Loucy (cell line): ENCODE data around the gene CAPS.

Source experiments
- H2AFZ ChIP-seq: fragments of 200-600 bp; sonication (generic); 2 replicates; pipeline ENCODE4 v1.6.0; 2016; ENCODE audit warnings: antibody characterized with exemption, mild to moderate bottlenecking, low read length, moderate library complexity
- H3F3A ChIP-seq: fragments of 200-600 bp; 2 replicates; pipeline ENCODE4 v1.6.0; 2016; ENCODE audit warnings: antibody characterized with exemption, low read depth, mild to moderate bottlenecking
- H3K27me3 ChIP-seq: fragments of 200-600 bp; sonication (generic); 2 replicates; pipeline ENCODE4 v1.6.1; 2014; ENCODE audit warnings: low read length, mild to moderate bottlenecking; ENCODE audit not compliant: insufficient read depth, poor library complexity, severe bottlenecking
- H3K36me3 ChIP-seq: fragments of 200-600 bp; sonication (generic); 2 replicates; pipeline ENCODE4 v1.6.1; 2016; ENCODE audit warnings: low read length; ENCODE audit not compliant: insufficient read depth
- H3K4me1 ChIP-seq: fragments of 200-600 bp; sonication (generic); 2 replicates; pipeline ENCODE4 v1.5.1; 2014; ENCODE audit warnings: low read length, mild to moderate bottlenecking; ENCODE audit not compliant: insufficient read depth, poor library complexity, severe bottlenecking
- H3K4me2 ChIP-seq: fragments of 200-600 bp; sonication (generic); 2 replicates; pipeline ENCODE4 v1.6.0; 2014; ENCODE audit warnings: antibody characterized with exemption, low read length, low read depth, mild to moderate bottlenecking; ENCODE audit not compliant: poor library complexity, severe bottlenecking
- H3K4me3 ChIP-seq: fragments of 200-600 bp; sonication (generic); 2 replicates; pipeline ENCODE4 v1.5.1; 2014; ENCODE audit warnings: low read length, mild to moderate bottlenecking, mixed read lengths; ENCODE audit not compliant: poor library complexity, severe bottlenecking
- H3K79me2 ChIP-seq: fragments of 200-600 bp; sonication (generic); 2 replicates; pipeline ENCODE4 v1.6.1; 2014; ENCODE audit warnings: low read length; ENCODE audit not compliant: insufficient read depth
- H3K9ac ChIP-seq: fragments of 200-600 bp; sonication (generic); 2 replicates; pipeline ENCODE4 v1.6.0; 2014; ENCODE audit warnings: mild to moderate bottlenecking, low read depth, low read length, moderate library complexity; ENCODE audit not compliant: poor library complexity, severe bottlenecking
- H3K9me2 ChIP-seq: fragments of 200-600 bp; sonication (generic); replicated peaks from 2 replicates; pipeline ENCODE4 v1.6.1; 2016; ENCODE audit warnings: low read depth, low read length, mixed read lengths
- H3K9me3 ChIP-seq: fragments of 200-600 bp; sonication (generic); 2 replicates; pipeline ENCODE4 v1.6.1; 2014; ENCODE audit warnings: mild to moderate bottlenecking, antibody characterized with exemption, low read length, low read depth; ENCODE audit not compliant: insufficient read depth
- H4K20me1 ChIP-seq: fragments of 200-600 bp; sonication (generic); 2 replicates; pipeline ENCODE4 v1.6.0; 2014; ENCODE audit warnings: antibody characterized with exemption, low read length, mild to moderate bottlenecking; ENCODE audit not compliant: insufficient read depth, poor library complexity, severe bottlenecking
- EZH2phosphoT487 ChIP-seq: fragments of 200-600 bp; IDR thresholded peaks from 2 replicates; pipeline ENCODE4 v1.6.1; 2018; ENCODE audit warnings: antibody characterized with exemption, mild to moderate bottlenecking, moderate library complexity, borderline replicate concordance
- TF ChIP-seq, protein P1 (sequence below): fragments of 200-600 bp; sonication (generic); conservative IDR thresholded peaks from 2 replicates; pipeline ENCODE4 v1.5.1; 2014; ENCODE audit warnings: mild to moderate bottlenecking, antibody characterized with exemption, low read length

CAPS gene

DNA sequence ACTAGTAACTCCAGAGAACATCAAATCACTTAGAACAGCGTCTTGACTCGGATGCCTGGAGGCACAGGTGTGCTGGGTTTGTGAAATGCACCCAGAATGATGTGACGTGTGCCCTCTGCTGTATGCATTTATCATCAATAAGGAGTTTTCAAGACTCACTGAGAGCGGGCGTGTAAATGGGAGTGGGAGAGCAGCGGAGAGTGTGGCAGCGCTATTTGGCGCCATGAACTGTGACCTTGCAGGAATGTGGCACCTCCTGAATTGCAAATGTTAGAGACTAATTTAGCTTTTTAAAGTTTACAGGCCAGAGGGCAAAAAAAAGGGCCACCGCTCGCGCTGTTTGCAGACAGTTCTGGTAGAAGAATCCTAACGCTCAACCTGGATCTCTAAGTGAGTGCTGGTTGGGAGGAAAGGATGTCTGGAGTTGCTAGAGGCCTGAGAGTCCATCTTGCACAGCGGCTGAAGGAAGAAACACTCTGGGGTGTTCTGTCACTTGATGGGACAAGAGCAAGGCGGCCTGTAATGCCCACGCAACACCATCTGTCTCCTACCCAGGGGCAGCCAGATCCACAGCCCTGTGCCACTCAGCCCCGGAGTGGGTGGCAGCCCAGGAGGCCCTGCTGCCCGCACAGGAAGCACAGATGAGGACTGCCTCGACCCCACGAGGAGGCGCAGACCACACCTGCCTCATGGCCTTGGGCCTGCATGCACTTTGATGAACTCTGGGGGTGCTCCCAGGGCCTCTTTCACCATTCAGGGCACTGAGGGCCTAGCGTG is 44.2 kb downstream of the CAPS start:
- H3K27me3 ChIP-seq = no peaks in the 10 kb centered on the region
- H2AFZ ChIP-seq = no peak overlapping the region
- no peaks in the 10 kb centered on the region for H3K36me3 ChIP-seq
- no peaks in the 10 kb centered on the region for H3F3A ChIP-seq
- no peak overlapping the region for H3K4me2 ChIP-seq
- no peaks in the 10 kb centered on the region for H3K9me2 ChIP-seq
- peaks cover 99% of the 10 kb centered on the region for H3K79me2 ChIP-seq
- TF ChIP-seq EZH2phosphoT487 = no peak
- H3K9ac ChIP-seq = no peak overlapping the region
- H3K9me3 ChIP-seq = no peaks in the 10 kb centered on the region
- H3K4me1 ChIP-seq = peaks cover 26% of the 10 kb centered on the region
- peaks cover 89% of the 10 kb centered on the region for H4K20me1 ChIP-seq
- H3K4me3 ChIP-seq = no peak overlapping the region

DNA sequence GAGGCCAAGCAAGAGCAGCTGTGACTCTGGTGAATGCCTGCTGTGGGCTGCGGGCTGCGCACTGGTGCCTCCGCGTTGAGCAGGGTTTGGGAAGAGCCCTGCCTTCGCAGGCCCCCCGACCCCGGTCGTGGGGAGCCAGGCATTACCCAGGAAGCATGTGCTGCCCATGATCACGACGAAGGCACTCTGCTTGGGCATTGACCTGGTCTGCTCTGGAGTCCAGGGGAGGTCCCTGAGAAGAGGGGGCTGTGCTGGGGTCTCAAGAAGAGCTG is 44.7 kb downstream of the CAPS start:
- Histone ChIP-seq H3K9me2 (no peaks in the 10 kb centered on the region), H3K9ac (no peak overlapping the region), H3K79me2 (peaks cover 99% of the 10 kb centered on the region), H3K4me3 (no peak overlapping the region), H4K20me1 (peaks cover 89% of the 10 kb centered on the region), H3K4me1 (peaks cover 21% of the 10 kb centered on the region), H3K36me3 (no peaks in the 10 kb centered on the region), H3K4me2 (no peak overlapping the region), H3K9me3 (no peaks in the 10 kb centered on the region), H3K27me3 (no peaks in the 10 kb centered on the region), H2AFZ (no peak overlapping the region), H3F3A (no peaks in the 10 kb centered on the region)
- no peak for TF ChIP-seq EZH2phosphoT487
- TF ChIP-seq, protein P1, sequence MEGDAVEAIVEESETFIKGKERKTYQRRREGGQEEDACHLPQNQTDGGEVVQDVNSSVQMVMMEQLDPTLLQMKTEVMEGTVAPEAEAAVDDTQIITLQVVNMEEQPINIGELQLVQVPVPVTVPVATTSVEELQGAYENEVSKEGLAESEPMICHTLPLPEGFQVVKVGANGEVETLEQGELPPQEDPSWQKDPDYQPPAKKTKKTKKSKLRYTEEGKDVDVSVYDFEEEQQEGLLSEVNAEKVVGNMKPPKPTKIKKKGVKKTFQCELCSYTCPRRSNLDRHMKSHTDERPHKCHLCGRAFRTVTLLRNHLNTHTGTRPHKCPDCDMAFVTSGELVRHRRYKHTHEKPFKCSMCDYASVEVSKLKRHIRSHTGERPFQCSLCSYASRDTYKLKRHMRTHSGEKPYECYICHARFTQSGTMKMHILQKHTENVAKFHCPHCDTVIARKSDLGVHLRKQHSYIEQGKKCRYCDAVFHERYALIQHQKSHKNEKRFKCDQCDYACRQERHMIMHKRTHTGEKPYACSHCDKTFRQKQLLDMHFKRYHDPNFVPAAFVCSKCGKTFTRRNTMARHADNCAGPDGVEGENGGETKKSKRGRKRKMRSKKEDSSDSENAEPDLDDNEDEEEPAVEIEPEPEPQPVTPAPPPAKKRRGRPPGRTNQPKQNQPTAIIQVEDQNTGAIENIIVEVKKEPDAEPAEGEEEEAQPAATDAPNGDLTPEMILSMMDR = no peak

DNA sequence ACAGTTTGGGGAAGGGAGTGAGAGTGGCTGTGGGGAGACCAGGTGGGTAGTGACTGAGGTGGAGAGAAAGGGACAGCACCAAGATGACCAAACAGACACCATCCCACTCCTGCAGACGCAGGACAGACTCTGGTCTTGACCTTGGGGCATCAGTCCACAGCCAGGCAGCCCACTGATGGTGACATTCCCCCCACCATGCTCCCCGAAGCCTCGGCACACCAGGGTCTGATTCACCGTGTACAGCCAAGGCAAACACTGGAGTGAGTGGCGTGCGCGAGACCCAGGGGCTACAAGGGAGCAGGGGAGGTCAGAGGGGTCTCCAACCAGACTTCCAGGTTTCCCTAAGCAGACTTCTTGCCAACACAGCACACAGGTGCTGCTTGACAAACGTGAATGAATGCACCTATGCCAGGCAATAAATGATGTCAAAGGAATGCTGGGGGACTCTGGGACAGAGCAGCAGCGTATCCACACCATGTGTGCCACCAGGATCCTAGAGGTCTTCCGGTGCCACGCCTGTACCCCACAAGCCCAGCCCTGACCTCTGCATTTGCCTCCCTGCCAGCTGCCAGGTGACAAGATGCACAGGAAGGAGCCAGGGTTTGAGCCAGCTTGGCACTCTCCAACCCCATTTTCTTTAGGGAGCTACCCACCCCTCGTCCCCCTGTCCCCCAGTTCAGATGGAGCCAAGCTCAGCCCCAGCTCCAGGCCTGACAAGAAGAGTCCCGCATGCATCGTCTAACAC is 45.4 kb downstream of the CAPS start:
- peaks cover 89% of the 10 kb centered on the region for H4K20me1 ChIP-seq
- no peak for TF ChIP-seq EZH2phosphoT487
- TF ChIP-seq, protein P1 = no peak
- H3K36me3 ChIP-seq = no peaks in the 10 kb centered on the region
- peaks cover 14% of the 10 kb centered on the region for H3K4me1 ChIP-seq
- H3K4me3 ChIP-seq = no peak overlapping the region
- no peaks in the 10 kb centered on the region for H3K9me2 ChIP-seq
- H3F3A ChIP-seq = no peaks in the 10 kb centered on the region
- H2AFZ ChIP-seq = no peak overlapping the region
- H3K79me2 ChIP-seq = peaks cover 99% of the 10 kb centered on the region
- no peaks in the 10 kb centered on the region for H3K9me3 ChIP-seq
- no peak overlapping the region for H3K4me2 ChIP-seq
- no peak overlapping the region for H3K9ac ChIP-seq
- H3K27me3 ChIP-seq = no peaks in the 10 kb centered on the region
